ENCODE measurements around the gene MAP3K4. TPM values are rescaled to one million over a fixed set of nuclear protein-coding genes. Genes with fewer than 3 reads are reported as not detected.

Gene MAP3K4
- total RNA-seq, 1 donor from 2014 or later = 49.4 TPM

DNA sequence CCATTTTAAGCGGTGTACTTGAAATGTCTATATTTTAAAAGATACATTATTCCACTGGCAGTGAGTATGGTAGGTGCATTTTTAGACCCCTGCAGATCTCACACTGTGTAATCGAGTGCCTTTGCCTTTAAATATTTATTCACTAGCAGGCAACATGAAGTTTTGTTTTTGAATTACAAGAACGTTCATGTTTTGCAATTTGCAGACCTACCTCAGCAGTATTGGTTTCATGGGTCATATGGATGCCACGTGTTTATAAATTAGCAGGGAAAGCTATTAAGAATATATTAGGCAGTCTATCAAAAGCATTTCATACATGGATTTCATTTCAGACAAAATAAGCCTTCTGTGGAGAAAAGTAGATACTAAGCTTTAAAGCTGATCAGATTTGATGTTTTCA is 7.2 kb downstream of the MAP3K4 start:
- no peak for DNase-seq (ENCODE audit: low spot score)

GRCh38 chr6:160999516-160999915 is 7.9 kb downstream of the MAP3K4 start:
- DNase-seq (ENCODE audit: low spot score) = no peak

- no peak for DNase-seq (ENCODE audit: low spot score)
These were observed 9.1 kb downstream of the MAP3K4 start for GRCh38 chr6:161000632-161001031.

DNA sequence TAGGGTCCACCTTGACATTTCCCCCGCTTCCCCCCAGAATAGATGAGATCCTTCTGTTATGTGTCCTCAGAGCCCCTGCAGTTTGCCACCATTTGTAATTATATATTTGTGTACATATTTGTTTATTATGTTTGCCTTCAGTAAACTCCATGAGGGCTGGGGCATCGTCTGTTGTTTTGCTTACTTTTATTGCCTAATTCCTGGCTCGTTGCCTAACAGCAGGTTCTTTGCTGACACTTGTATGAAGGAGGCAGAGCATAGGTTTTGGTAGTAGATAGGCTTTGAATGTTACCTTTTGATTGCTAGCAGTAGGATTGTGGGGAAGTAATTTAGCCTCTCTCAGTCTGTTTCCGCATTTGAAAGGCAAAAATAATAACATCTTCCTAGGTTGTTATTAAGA is 9.9 kb downstream of the MAP3K4 start:
- DNase-seq (ENCODE audit: low spot score) = no peak

- DNase-seq (ENCODE audit: low spot score) = no peak
These were observed 11.8 kb downstream of the MAP3K4 start for GRCh38 chr6:161003336-161003735.

- DNase-seq (ENCODE audit: low spot score) = no peak
These were observed 16.7 kb downstream of the MAP3K4 start for GRCh38 chr6:161008245-161008644.

GRCh38 chr6:161009991-161010390 is 18.4 kb downstream of the MAP3K4 start:
- no peak for DNase-seq (ENCODE audit: low spot score)

DNA sequence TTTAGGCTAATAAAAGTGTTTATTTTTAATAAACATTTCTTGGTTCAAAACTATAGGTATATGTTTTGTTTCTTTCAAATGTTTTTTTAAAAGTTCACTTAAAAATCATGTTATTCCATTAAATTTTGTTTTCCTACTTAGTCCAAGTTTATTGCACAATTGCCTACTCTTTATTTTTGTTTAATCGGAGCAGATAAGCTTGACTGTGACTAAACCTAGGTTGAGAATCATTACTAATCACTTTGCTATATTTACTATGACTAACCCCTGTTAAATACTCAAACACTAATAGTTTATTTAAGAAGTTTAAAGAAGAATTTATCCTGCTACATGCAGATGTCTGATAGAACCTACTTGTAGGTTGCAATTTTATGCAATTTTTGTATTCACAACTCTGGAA is 18.8 kb downstream of the MAP3K4 start:
- DNase-seq (ENCODE audit: low spot score) = no peak

- DNase-seq (ENCODE audit: low spot score) = no peak
These were observed 20.2 kb downstream of the MAP3K4 start for GRCh38 chr6:161011492-161012480.

- no peak for DNase-seq (ENCODE audit: low spot score)
These were observed 22.1 kb downstream of the MAP3K4 start for GRCh38 chr6:161013695-161014094.

- DNase-seq (ENCODE audit: low spot score) = no peak
These were observed 26.4 kb downstream of the MAP3K4 start for GRCh38 chr6:161017766-161018564.

- no peak for DNase-seq (ENCODE audit: low spot score)
These were observed 27.8 kb downstream of the MAP3K4 start for GRCh38 chr6:161019324-161019839.

DNA sequence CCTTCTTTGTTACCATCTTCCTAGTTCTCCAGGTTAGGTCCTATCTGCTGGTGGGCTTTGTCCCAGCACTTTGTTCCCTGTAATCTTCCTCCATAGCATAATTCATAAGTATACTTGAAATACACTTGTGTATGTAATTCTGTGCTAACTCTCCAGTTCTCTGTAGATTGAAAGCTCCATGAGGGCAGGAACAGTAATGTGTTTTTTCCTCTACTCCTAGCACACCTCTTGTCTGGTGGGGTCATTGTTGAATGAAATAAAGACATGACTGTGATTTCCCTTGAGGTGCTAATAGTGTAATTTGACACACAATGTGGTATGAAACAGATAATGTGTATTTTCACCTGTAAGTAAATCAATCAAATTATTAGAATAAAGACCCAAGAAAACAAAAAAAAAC is 30.0 kb downstream of the MAP3K4 start:
- no peak for DNase-seq (ENCODE audit: low spot score)

DNA sequence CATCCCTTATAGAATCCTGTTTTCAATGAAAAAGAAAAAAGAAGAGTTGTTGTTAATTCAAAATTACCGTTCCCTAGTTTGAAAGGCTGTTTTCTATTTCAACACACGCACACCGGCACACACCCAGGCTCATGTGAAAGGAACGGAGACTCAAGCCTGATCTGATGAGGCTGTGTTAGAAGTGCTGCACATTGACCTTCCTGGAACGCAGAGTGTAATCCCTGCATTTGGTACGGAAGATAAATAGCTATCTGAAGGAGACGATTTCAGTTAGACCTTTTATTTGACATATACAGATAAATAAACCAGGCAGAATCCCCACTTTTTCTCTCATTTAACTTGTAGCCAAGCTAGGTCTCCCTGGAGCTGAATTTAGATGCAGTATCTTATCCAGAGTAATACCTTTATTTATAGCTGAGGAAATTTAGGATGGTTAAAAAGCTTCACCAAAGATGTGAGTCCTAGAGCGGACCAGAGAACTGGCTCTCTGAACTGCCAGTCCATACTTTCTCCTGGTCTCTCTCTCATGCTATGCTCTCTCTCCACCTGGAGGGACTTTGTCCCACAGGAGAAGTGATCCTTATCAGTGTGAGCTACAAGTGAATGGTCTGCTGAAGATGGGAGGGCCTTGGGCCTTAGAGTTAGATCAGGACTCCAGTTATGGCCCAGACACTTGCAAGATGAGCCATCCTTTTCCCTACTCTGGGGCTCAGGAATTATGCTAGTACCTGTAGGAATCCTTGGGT is 30.6 kb downstream of the MAP3K4 start:
- no peak for DNase-seq (ENCODE audit: low spot score)

- DNase-seq (ENCODE audit: low spot score) = no peak
These were observed 31.7 kb downstream of the MAP3K4 start for GRCh38 chr6:161023316-161023715.

- no peak for DNase-seq (ENCODE audit: low spot score)
These were observed 32.9 kb downstream of the MAP3K4 start for GRCh38 chr6:161024364-161024920.

DNA sequence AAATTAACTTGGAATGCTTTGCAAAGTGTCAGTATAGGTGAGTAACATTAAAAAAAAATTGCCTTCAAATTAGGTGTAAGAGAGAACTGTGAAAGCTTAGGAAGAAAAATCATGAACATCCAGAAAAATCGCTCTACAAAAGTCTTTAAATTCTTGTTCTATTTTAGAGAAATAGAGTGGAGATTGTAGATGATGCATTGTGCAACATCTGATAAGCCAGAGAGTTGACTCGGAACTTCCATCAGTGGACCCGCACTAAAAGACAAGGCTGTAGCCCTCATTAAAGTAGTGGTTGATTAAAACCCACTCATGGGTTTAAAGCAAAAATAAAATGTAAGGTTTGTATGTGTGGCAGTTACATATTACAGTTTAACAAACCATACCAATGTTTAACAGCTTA is 35.8 kb downstream of the MAP3K4 start:
- no peak for DNase-seq (ENCODE audit: low spot score)

DNA sequence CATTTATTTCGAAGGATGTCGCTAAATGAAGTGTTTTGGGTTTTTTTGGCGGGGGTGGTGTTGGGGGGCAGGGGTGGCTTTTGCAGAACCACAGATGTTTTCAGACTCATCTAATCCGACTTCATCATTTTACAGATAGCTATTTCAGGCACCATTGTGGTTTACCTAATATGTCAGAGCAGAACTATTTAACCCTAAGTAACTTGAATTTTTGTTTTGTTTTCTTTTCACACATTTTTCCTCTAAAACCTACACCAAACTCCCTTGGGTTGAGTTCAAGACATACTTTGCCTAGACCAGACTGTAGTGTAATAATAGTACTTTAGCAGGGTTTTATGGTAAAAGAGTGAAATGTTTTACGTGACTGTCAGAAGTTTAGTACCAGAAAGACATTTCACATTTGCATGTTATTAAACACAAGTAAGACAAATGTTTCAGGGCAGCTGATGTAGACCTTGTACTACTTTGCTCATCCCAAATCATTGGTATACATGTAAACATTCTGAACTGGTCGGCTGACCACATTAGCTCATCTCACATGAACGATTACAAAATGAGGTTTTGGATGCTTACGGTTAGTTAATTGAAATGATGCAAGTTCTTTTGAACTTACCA is 37.7 kb downstream of the MAP3K4 start:
- DNase-seq (ENCODE audit: low spot score) = no peak

DNA sequence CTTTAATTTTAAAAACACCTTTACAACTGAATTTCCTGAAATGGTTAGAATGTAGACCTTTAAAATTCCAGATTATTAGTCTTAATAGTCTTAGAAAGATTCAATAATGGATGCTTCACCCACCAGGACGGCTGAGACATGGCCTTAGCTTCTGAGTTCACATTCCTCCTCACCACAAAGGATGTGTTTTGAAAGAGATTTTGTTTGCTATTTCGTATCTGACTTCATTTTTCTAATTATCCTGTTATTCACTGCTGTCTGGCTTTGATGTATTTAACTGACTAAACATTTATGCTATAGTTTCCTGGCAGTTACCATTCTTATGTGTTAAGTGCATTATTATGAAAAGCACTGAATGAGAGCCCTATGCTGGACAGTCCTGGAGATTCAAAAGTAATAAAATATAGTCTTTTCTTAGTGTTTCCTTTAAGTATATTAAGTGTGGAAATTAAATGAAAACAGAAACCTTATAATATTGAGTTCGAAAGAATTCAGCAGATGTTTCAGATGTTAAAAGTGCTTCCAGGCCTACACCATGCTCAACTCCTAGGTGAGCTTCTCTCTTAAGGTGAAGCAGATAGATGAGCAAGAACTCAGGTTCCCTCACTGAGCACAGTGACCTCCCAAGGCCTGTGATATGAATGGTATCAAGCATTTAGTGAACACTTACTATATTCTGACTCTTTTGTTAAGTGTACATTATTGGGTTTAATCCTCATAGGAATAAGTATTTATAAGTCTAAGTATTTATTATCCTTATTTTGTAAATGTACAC is 40.3 kb downstream of the MAP3K4 start:
- no peak for DNase-seq (ENCODE audit: low spot score)

- DNase-seq (ENCODE audit: low spot score) = no peak
These were observed 42.1 kb downstream of the MAP3K4 start for GRCh38 chr6:161033667-161034066.
